Stimulated activated CD4-positive, alpha-beta T cell treated with anti-CD3 and anti-CD28 coated beads, Interleukin-12 subunit alpha, Interleukin-12 subunit beta, amount 100 ng/mL, for 4 hours (primary cell): ENCODE results near the gene VWA5B2.

Experiments
- DNase-seq: peaks from one replicate; pipeline ENCODE4 v3.0.0-alpha.2; 2020

VWA5B2 gene

GRCh38 chr3:184227481-184227935, 1.9 kb upstream of the VWA5B2 start:
- peak; percentile 38 for DNase-seq

- no peak for DNase-seq
Measured at GRCh38 chr3:184228376-184229137, 828 bp upstream of the VWA5B2 start.

GRCh38 chr3:184230081-184230602, 757 bp downstream of the VWA5B2 start:
- no peak for DNase-seq

GRCh38 chr3:184230603-184231528, 1.5 kb downstream of the VWA5B2 start:
- DNase-seq = no peak

GRCh38 chr3:184231671-184232070, 2.3 kb downstream of the VWA5B2 start:
- DNase-seq = no peak

- DNase-seq = no peak
Measured at GRCh38 chr3:184233127-184233843, 3.9 kb downstream of the VWA5B2 start.

- no peak for DNase-seq
Measured at GRCh38 chr3:184234224-184234623, 4.8 kb downstream of the VWA5B2 start.

- no peak for DNase-seq
Measured at GRCh38 chr3:184234671-184235380, 5.4 kb downstream of the VWA5B2 start.

- no peak for DNase-seq
Measured at GRCh38 chr3:184235381-184236032, 6.1 kb downstream of the VWA5B2 start.

- no peak for DNase-seq
Measured at GRCh38 chr3:184236033-184236410, 6.6 kb downstream of the VWA5B2 start.

- DNase-seq = no peak
Measured at GRCh38 chr3:184236636-184237035, 7.3 kb downstream of the VWA5B2 start.

GRCh38 chr3:184237211-184237610, 7.8 kb downstream of the VWA5B2 start:
- no peak for DNase-seq

- DNase-seq = no peak
Measured at GRCh38 chr3:184237807-184238206, 8.4 kb downstream of the VWA5B2 start.

- DNase-seq = no peak
Measured at GRCh38 chr3:184238246-184238818, 8.9 kb downstream of the VWA5B2 start.

GRCh38 chr3:184239221-184239620, 9.8 kb downstream of the VWA5B2 start:
- DNase-seq = no peak

- no peak for DNase-seq
Measured at GRCh38 chr3:184239708-184240107, 10.3 kb downstream of the VWA5B2 start.

GRCh38 chr3:184240384-184241140, 11.2 kb downstream of the VWA5B2 start:
- no peak for DNase-seq

- DNase-seq = no peak
Measured at GRCh38 chr3:184241141-184241446, 11.7 kb downstream of the VWA5B2 start.

GRCh38 chr3:184241447-184242296, 12.3 kb downstream of the VWA5B2 start:
- no peak for DNase-seq

- DNase-seq = no peak
Measured at GRCh38 chr3:184242297-184242685, 12.9 kb downstream of the VWA5B2 start.
